Smooth muscle cell (in vitro differentiated cells): ENCODE data around the gene ZKSCAN8. TPM values are rescaled to one million over a fixed set of nuclear protein-coding genes. Genes with fewer than 3 reads are reported as not detected.

ENCODE experiments used
- DNase-seq: peaks from one replicate; lab custom pipeline; 2025; ENCODE audit not compliant: unreplicated experiment; lab: John Stamatoyannopoulos, UW
- H2AFZ ChIP-seq: fragments of 200-600 bp; sonication (generic); 2 replicates; pipeline ENCODE4 v1.6.0; 2016; ENCODE audit warnings: antibody characterized with exemption, low read depth, mild to moderate bottlenecking
- H3F3A ChIP-seq: fragments of 200-600 bp; sonication (generic); 2 replicates; pipeline ENCODE4 v1.6.0; 2017; ENCODE audit warnings: antibody characterized with exemption, low read depth
- H3K27ac ChIP-seq: fragments of 200-600 bp; sonication (generic); 2 replicates; pipeline ENCODE4 v1.5.1; 2016; ENCODE audit warnings: low read depth, mild to moderate bottlenecking
- H3K27me3 ChIP-seq: fragments of 200-600 bp; sonication (generic); 2 replicates; pipeline ENCODE4 v1.6.1; 2016; ENCODE audit warnings: low read depth, mild to moderate bottlenecking
- H3K36me3 ChIP-seq: fragments of 200-600 bp; sonication (generic); 2 replicates; pipeline ENCODE4 v1.5.1; 2016; ENCODE audit warnings: low read depth
- H3K4me1 ChIP-seq: fragments of 200-600 bp; sonication (generic); 2 replicates; pipeline ENCODE4 v1.5.1; 2016; ENCODE audit warnings: low read depth
- H3K4me2 ChIP-seq: fragments of 200-600 bp; sonication (generic); 2 replicates; pipeline ENCODE4 v1.6.0; 2016; ENCODE audit warnings: mild to moderate bottlenecking
- H3K4me3 ChIP-seq: fragments of 200-600 bp; sonication (generic); 2 replicates; pipeline ENCODE4 v1.5.1; 2016; ENCODE audit warnings: mild to moderate bottlenecking
- H3K79me2 ChIP-seq: fragments of 200-600 bp; sonication (generic); 2 replicates; pipeline ENCODE4 v1.6.0; 2016; ENCODE audit warnings: low read depth, mild to moderate bottlenecking
- H3K9ac ChIP-seq: fragments of 200-600 bp; sonication (generic); 2 replicates; pipeline ENCODE4 v1.6.0; 2016; ENCODE audit warnings: low read depth
- H3K9me3 ChIP-seq: fragments of 200-600 bp; sonication (generic); replicated peaks from 2 replicates; pipeline ENCODE4 v1.5.1; 2016; ENCODE audit warnings: low read depth
- H4K20me1 ChIP-seq: fragments of 200-600 bp; sonication (generic); 2 replicates; pipeline ENCODE4 v1.6.0; 2016; ENCODE audit warnings: low read depth
- WGBS: methylation state at CpG from one replicate; pipeline ENCODE4 v1.1.7; 2016; ENCODE audit warnings: low lambda C conversion rate; 5-methylcytosine and 5-hydroxymethylcytosine counted together
- polyA plus RNA-seq: library from polyadenylated mRNA; unstranded; fragments of >200 nt; fragmentation: Nextera tagmentation; extraction: Ambion mirVana; gene quantifications from 2 replicates; pipeline ENCODE4 v1.2.1, GENCODE V29; 2016
- total RNA-seq: library from RNA; depleted of rRNA; stranded (reverse); fragments of >200 nt; gene quantifications from 2 replicates; pipeline ENCODE4 v1.2.3, GENCODE V29; 2014
- TF ChIP-seq, protein P1 (sequence below): fragments of 200-600 bp; sonication (generic); IDR thresholded peaks from 2 replicates; pipeline ENCODE4 v1.5.1; 2017; ENCODE audit warnings: borderline replicate concordance, mild to moderate bottlenecking, antibody characterized with exemption; ENCODE audit not compliant: insufficient read depth, poor library complexity, severe bottlenecking

The ZKSCAN8 gene
- total and polyA plus RNA-seq, 2 experiments from 2014 or later: 4.1 to 19.9 TPM

DNA sequence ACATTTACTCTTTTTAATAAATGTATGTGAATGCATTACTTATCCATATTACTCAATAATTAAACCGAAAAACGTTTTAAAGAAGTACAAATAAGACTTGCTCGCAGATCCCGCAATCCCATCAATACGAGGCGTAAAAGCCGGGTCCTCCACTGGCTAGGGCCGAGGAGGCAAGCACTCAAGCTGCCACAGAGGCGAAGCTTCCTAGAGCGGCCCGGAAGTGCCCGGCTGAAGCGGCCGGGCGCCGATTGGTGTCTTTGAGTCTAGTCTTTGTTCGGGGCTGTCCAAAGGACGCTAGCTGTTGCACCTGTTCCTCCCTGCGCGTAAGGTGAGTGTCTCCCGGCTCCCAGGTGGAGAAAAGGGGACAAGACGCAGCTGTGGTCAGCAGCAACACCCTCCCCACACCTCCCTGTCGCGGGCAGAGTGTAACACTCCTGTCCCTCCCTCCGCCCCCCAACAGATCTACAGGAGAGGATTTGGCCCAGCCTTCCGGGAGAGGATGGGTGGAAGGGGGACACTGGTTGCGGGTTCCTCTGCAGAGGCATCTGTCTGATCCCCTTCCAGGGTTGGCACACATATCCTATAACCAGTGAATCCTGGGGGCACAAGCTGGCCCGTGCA lies 17.2 kb upstream of the ZKSCAN8 start, which contains the start of gene ZSCAN16:
TSS of gene ZSCAN16 (plus strand) at position 260 of the 621 bp plus-strand sequence. CDS start 835 bp downstream, outside the sequence.
- H3K79me2 ChIP-seq: peaks cover 38% of the 10 kb centered on the region

DNA sequence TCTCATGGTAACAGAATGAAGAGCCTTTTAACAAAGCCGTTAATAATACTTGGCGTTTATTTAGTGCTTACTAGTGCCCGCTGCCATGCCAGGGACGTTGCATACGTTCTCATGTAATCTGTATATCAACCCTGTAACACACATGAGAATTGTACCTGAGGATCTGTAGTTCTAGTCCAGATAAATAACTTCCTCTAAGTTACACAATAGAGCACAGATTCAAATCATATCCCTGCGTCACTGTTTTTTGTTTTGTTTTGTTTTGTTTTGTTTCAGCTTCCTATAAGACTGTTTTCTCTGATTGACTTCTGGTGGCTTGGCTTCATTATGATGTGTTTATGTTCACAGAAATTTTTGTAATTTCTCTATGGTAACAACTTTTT lies 16.7 kb upstream of the ZKSCAN8 start:
- Histone ChIP-seq H3K4me1 (peaks cover 8% of the 10 kb centered on the region), H3K79me2 (peaks cover 44% of the 10 kb centered on the region), H3K27ac (no peak overlapping the region), H3K4me3 (peak overlapping the region; percentile 66), H4K20me1 (peaks cover 34% of the 10 kb centered on the region), H2AFZ (peak overlapping the region; percentile 95), H3K36me3 (no peaks in the 10 kb centered on the region), H3K4me2 (peak overlapping the region; percentile 91), H3K9me3 (no peaks in the 10 kb centered on the region), H3F3A (peaks cover 4% of the 10 kb centered on the region), H3K9ac (peak overlapping the region; percentile 60), H3K27me3 (no peaks in the 10 kb centered on the region)
- TF ChIP-seq, protein P1, sequence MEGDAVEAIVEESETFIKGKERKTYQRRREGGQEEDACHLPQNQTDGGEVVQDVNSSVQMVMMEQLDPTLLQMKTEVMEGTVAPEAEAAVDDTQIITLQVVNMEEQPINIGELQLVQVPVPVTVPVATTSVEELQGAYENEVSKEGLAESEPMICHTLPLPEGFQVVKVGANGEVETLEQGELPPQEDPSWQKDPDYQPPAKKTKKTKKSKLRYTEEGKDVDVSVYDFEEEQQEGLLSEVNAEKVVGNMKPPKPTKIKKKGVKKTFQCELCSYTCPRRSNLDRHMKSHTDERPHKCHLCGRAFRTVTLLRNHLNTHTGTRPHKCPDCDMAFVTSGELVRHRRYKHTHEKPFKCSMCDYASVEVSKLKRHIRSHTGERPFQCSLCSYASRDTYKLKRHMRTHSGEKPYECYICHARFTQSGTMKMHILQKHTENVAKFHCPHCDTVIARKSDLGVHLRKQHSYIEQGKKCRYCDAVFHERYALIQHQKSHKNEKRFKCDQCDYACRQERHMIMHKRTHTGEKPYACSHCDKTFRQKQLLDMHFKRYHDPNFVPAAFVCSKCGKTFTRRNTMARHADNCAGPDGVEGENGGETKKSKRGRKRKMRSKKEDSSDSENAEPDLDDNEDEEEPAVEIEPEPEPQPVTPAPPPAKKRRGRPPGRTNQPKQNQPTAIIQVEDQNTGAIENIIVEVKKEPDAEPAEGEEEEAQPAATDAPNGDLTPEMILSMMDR: no peak
- WGBS: 31% methylated on average over 6 of the region's 6 CpGs
- no peak for DNase-seq

More for the DNA sequence above, 17.2 kb upstream of the ZKSCAN8 start, which contains the start of gene ZSCAN16:
- DNase-seq: peak; percentile 13
- TF ChIP-seq, protein P1: no peak
- Histone ChIP-seq H3K9me3 (no peaks in the 10 kb centered on the region), H3K4me3 (peak within 1 kb of the TSS; percentile 66), H3K4me2 (peak within 1 kb of the TSS; percentile 91), H3K4me1 (peaks cover 8% of the 10 kb centered on the region), H3K27me3 (no peaks in the 10 kb centered on the region), H3K27ac (no peak within 1 kb of the TSS), H3K9ac (peak within 1 kb of the TSS; percentile 60), H4K20me1 (peaks cover 29% of the 10 kb centered on the region), H3K36me3 (no peaks in the 10 kb centered on the region), H2AFZ (peak within 1 kb of the TSS; percentile 95), H3F3A (peaks cover 4% of the 10 kb centered on the region)
- under 1% methylated on average over 28 of the region's 28 CpGs for WGBS

DNA sequence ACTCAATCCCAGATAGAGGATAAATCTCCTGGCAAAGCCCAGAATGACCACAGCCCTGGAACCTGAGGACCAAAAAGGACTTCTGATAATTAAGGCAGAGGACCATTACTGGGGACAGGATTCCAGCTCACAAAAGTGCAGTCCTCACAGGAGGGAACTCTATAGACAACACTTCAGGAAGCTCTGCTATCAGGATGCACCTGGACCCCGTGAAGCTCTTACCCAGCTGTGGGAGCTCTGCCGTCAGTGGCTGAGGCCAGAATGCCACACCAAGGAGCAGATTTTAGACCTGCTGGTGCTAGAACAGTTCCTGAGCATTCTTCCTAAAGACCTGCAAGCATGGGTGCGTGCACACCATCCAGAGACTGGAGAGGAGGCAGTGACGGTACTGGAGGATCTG lies 16.3 kb upstream of the ZKSCAN8 start:
- H3K4me2 ChIP-seq: peak overlapping the region; percentile 91
- 92% methylated on average over 4 of the region's 4 CpGs for WGBS
- no peak overlapping the region for H2AFZ ChIP-seq

More for the DNA sequence above, 16.3 kb upstream of the ZKSCAN8 start:
- Histone ChIP-seq H3F3A (peaks cover 4% of the 10 kb centered on the region), H3K4me3 (peak overlapping the region; percentile 66), H3K9me3 (no peaks in the 10 kb centered on the region), H3K27ac (no peak overlapping the region), H3K27me3 (no peaks in the 10 kb centered on the region), H3K4me1 (peaks cover 8% of the 10 kb centered on the region), H3K36me3 (no peaks in the 10 kb centered on the region), H3K79me2 (peaks cover 48% of the 10 kb centered on the region), H4K20me1 (peaks cover 38% of the 10 kb centered on the region), H3K9ac (no peak overlapping the region)
- TF ChIP-seq, protein P1: no peak
- no peak for DNase-seq
